WTC11 (cell line): ENCODE results near the gene CHST14. TPM values are rescaled to one million over a fixed set of nuclear protein-coding genes. Genes with fewer than 3 reads are reported as not detected.

ENCODE experiments used
- ATAC-seq: fragments of 200-7000 bp; cut with Tn5 transposase; 2 replicates; pipeline ENCODE4 v1.10.0; 2021; ENCODE audit warnings: mild to moderate bottlenecking, moderate library complexity
- CTCF ChIA-PET: fragments of 300-600 bp; sonication (Branson Sonifier 250); formaldehyde crosslinking; loops from one replicate; lab custom pipeline; 2021; ENCODE audit warnings: antibody characterized with exemption; lab: Charles Lee
- POLR2A ChIA-PET: fragments of 350-600 bp; sonication (Branson Sonifier 250); formaldehyde crosslinking; loops from one replicate; lab custom pipeline; 2021; ENCODE audit warnings: antibody characterized with exemption; lab: Charles Lee
- DNase-seq: peaks from one replicate; pipeline ENCODE4 v3.0.0; 2021; ENCODE audit warnings: low spot score
- H3K27ac Mint-ChIP-seq: 2 replicates; pipeline ENCODE4 v1.8.0; 2021; ENCODE audit warnings: mixed read lengths
- H3K27me3 Mint-ChIP-seq: 2 replicates; pipeline ENCODE4 v1.8.0; 2021; ENCODE audit warnings: low read depth, mild to moderate bottlenecking, moderate library complexity, mixed read lengths
- H3K36me3 Mint-ChIP-seq: 2 replicates; pipeline ENCODE4 v1.8.0; 2021; ENCODE audit warnings: mixed read lengths
- H3K4me1 Mint-ChIP-seq: 2 replicates; pipeline ENCODE4 v1.8.0; 2022; ENCODE audit warnings: mixed read lengths
- H3K4me3 Mint-ChIP-seq: 2 replicates; pipeline ENCODE4 v1.8.0; 2021; ENCODE audit warnings: mild to moderate bottlenecking, moderate library complexity, mixed read lengths
- H3K9me3 Mint-ChIP-seq: 2 replicates; pipeline ENCODE4 v1.8.0; 2021; ENCODE audit warnings: mixed read lengths
- ELF4 ChIP-seq: sonication (generic); formaldehyde crosslinking; IDR thresholded peaks from 2 replicates; pipeline ENCODE4 v1.8.1; 2022; ENCODE audit warnings: low read depth, mild to moderate bottlenecking, moderate library complexity, missing genetic modification reagents
- ETV6 ChIP-seq: sonication (generic); formaldehyde crosslinking; IDR thresholded peaks from 2 replicates; pipeline ENCODE4 v1.8.1; 2022; ENCODE audit warnings: mild to moderate bottlenecking, missing genetic modification reagents
- SMAD3 ChIP-seq: sonication (generic); formaldehyde crosslinking; IDR thresholded peaks from 2 replicates; pipeline ENCODE4 v1.8.0; 2022; ENCODE audit warnings: missing genetic modification reagents, mild to moderate bottlenecking, borderline replicate concordance
- ZNF121 ChIP-seq: sonication (generic); formaldehyde crosslinking; IDR thresholded peaks from 2 replicates; pipeline ENCODE4 v1.8.0; 2023; ENCODE audit warnings: missing genetic modification reagents
- ZNF416 ChIP-seq: fragments of 250-450 bp; sonication (Bioruptor Pico); IDR thresholded peaks from 2 replicates; pipeline ENCODE4 v1.9.0; 2021; ENCODE audit warnings: mild to moderate bottlenecking, inconsistent platforms
- total RNA-seq: library from RNA; stranded (reverse); gene quantifications from 3 replicates; pipeline ENCODE4 v1.2.3, GENCODE V29; 2021
- TF ChIP-seq, protein P1 (sequence below): sonication (generic); formaldehyde crosslinking; IDR thresholded peaks from 2 replicates; pipeline ENCODE4 v1.8.0; 2022; ENCODE audit warnings: mild to moderate bottlenecking, missing genetic modification reagents
- TF ChIP-seq, protein P2 (sequence below): sonication (generic); formaldehyde crosslinking; IDR thresholded peaks from 2 replicates; pipeline ENCODE4 v1.8.1; 2023; ENCODE audit warnings: mild to moderate bottlenecking, missing genetic modification reagents
- TF ChIP-seq, protein P3 (sequence below): sonication (generic); formaldehyde crosslinking; IDR thresholded peaks from 2 replicates; pipeline ENCODE4 v1.8.1; 2022; ENCODE audit warnings: missing genetic modification reagents, borderline replicate concordance
- TF ChIP-seq, protein P4 (sequence below): fragments of 250-450 bp; sonication (Bioruptor Pico); IDR thresholded peaks from 2 replicates; pipeline ENCODE4 v1.9.0; 2021; ENCODE audit warnings: mild to moderate bottlenecking, borderline replicate concordance
- TF ChIP-seq, protein P5 (sequence below): fragments of 250-450 bp; sonication (Bioruptor Pico); IDR thresholded peaks from 2 replicates; pipeline ENCODE4 v1.9.0; 2021; ENCODE audit warnings: mild to moderate bottlenecking

CHST14 gene
- total RNA-seq, 1 experiment from 2014 or later, result 21.3 TPM

GRCh38 chr15:40430271-40430805, 40.4 kb upstream of the CHST14 start:
- POLR2A ChIA-PET, result interaction anchor here (0.7 kb wide), 1 partner anchor 113 kb away, joined by 4 read pairs; no protein-coding TSS in a partner anchor

GRCh38 chr15:40435023-40435709, 35.6 kb upstream of the CHST14 start:
- POLR2A ChIA-PET, result no interaction called here
- peaks cover 41% of the 10 kb centered on the region for H3K4me1 Mint-ChIP-seq
- TF ChIP-seq, protein P1, sequence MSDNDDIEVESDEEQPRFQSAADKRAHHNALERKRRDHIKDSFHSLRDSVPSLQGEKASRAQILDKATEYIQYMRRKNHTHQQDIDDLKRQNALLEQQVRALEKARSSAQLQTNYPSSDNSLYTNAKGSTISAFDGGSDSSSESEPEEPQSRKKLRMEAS (CRISPR knock-in tag), result peak; percentile 37; the same call in 1 of the 2 replicates
- TF ChIP-seq, protein P2, sequence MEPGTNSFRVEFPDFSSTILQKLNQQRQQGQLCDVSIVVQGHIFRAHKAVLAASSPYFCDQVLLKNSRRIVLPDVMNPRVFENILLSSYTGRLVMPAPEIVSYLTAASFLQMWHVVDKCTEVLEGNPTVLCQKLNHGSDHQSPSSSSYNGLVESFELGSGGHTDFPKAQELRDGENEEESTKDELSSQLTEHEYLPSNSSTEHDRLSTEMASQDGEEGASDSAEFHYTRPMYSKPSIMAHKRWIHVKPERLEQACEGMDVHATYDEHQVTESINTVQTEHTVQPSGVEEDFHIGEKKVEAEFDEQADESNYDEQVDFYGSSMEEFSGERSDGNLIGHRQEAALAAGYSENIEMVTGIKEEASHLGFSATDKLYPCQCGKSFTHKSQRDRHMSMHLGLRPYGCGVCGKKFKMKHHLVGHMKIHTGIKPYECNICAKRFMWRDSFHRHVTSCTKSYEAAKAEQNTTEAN, result 0 out of 2 replicates have a peak, but pooled peaks have one; percentile 8
- 0 out of 2 replicates have a peak, but pooled peaks have one; percentile 8 for TF ChIP-seq ETV6 (CRISPR knock-in tag)
- TF ChIP-seq ZNF121 (CRISPR knock-in tag), result peak; percentile 65; the same call in 1 of the 2 replicates
- TF ChIP-seq ELF4 (CRISPR knock-in tag), result no peak
- TF ChIP-seq, protein P3, sequence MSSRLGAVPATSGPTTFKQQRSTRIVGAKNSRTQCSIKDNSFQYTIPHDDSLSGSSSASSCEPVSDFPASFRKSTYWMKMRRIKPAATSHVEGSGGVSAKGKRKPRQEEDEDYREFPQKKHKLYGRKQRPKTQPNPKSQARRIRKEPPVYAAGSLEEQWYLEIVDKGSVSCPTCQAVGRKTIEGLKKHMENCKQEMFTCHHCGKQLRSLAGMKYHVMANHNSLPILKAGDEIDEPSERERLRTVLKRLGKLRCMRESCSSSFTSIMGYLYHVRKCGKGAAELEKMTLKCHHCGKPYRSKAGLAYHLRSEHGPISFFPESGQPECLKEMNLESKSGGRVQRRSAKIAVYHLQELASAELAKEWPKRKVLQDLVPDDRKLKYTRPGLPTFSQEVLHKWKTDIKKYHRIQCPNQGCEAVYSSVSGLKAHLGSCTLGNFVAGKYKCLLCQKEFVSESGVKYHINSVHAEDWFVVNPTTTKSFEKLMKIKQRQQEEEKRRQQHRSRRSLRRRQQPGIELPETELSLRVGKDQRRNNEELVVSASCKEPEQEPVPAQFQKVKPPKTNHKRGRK (CRISPR knock-in tag), result no peak
- TF ChIP-seq, all 79 proteins: peak for 4
- ATAC-seq, result no peak
- DNase-seq, result no peak
- H3K27ac Mint-ChIP-seq, result no peak overlapping the region
- CTCF ChIA-PET, result interaction anchor here (0.7 to 1.8 kb wide), 6 partner anchors 14 to 95 kb away, joined by 3 to 7 read pairs (median 4); partner anchors contain the start of gene CCDC9B
- H3K27me3 Mint-ChIP-seq, result peaks cover 39% of the 10 kb centered on the region
- no peaks in the 10 kb centered on the region for H3K36me3 Mint-ChIP-seq
- H3K9me3 Mint-ChIP-seq, result no peaks in the 10 kb centered on the region
- peak overlapping the region; percentile 73 for H3K4me3 Mint-ChIP-seq

More at GRCh38 chr15:40430271-40430805, 40.4 kb upstream of the CHST14 start:
- CTCF ChIA-PET, result interaction anchor here (0.7 to 2.4 kb wide), 8 partner anchors 8 to 155 kb away, joined by 3 to 12 read pairs (median 4); partner anchors contain the start of genes BAHD1 and CCDC9B
- DNase-seq, result no peak
- H3K9me3 Mint-ChIP-seq, result no peaks in the 10 kb centered on the region
- no peak for TF ChIP-seq ZNF416
- H3K36me3 Mint-ChIP-seq, result no peaks in the 10 kb centered on the region
- peaks cover 32% of the 10 kb centered on the region for H3K4me1 Mint-ChIP-seq
- H3K27ac Mint-ChIP-seq, result no peak overlapping the region
- ATAC-seq, result peak; percentile 81
- H3K27me3 Mint-ChIP-seq, result peaks cover 34% of the 10 kb centered on the region
- H3K4me3 Mint-ChIP-seq, result no peak overlapping the region

GRCh38 chr15:40435710-40436089, 35.1 kb upstream of the CHST14 start:
- Mint-ChIP-seq H3K4me3 (peak overlapping the region; percentile 73), H3K9me3 (no peaks in the 10 kb centered on the region), H3K36me3 (no peaks in the 10 kb centered on the region), H3K27ac (0 out of 2 replicates have a peak overlapping the region, but pooled peaks have one; percentile 54), H3K27me3 (peaks cover 39% of the 10 kb centered on the region), H3K4me1 (peaks cover 36% of the 10 kb centered on the region)
- CTCF ChIA-PET, result interaction anchor here (0.7 to 1.8 kb wide), 7 partner anchors 14 to 95 kb away, joined by 3 to 7 read pairs (median 4); partner anchors contain the start of genes CCDC9B and IVD
- no peak for ATAC-seq
- TF ChIP-seq, protein P1 (CRISPR knock-in tag), result peak; percentile 58
- TF ChIP-seq, protein P4, sequence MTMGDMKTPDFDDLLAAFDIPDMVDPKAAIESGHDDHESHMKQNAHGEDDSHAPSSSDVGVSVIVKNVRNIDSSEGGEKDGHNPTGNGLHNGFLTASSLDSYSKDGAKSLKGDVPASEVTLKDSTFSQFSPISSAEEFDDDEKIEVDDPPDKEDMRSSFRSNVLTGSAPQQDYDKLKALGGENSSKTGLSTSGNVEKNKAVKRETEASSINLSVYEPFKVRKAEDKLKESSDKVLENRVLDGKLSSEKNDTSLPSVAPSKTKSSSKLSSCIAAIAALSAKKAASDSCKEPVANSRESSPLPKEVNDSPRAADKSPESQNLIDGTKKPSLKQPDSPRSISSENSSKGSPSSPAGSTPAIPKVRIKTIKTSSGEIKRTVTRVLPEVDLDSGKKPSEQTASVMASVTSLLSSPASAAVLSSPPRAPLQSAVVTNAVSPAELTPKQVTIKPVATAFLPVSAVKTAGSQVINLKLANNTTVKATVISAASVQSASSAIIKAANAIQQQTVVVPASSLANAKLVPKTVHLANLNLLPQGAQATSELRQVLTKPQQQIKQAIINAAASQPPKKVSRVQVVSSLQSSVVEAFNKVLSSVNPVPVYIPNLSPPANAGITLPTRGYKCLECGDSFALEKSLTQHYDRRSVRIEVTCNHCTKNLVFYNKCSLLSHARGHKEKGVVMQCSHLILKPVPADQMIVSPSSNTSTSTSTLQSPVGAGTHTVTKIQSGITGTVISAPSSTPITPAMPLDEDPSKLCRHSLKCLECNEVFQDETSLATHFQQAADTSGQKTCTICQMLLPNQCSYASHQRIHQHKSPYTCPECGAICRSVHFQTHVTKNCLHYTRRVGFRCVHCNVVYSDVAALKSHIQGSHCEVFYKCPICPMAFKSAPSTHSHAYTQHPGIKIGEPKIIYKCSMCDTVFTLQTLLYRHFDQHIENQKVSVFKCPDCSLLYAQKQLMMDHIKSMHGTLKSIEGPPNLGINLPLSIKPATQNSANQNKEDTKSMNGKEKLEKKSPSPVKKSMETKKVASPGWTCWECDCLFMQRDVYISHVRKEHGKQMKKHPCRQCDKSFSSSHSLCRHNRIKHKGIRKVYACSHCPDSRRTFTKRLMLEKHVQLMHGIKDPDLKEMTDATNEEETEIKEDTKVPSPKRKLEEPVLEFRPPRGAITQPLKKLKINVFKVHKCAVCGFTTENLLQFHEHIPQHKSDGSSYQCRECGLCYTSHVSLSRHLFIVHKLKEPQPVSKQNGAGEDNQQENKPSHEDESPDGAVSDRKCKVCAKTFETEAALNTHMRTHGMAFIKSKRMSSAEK (CRISPR knock-in tag), result no peak
- TF ChIP-seq SMAD3, result no peak
- TF ChIP-seq, protein P5, sequence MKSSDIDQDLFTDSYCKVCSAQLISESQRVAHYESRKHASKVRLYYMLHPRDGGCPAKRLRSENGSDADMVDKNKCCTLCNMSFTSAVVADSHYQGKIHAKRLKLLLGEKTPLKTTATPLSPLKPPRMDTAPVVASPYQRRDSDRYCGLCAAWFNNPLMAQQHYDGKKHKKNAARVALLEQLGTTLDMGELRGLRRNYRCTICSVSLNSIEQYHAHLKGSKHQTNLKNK, result no peak
- DNase-seq, result no peak
- POLR2A ChIA-PET, result no interaction called here
